Naive B cell (primary cell): Measurements from ENCODE around the gene PGPEP1. TPM values are rescaled to one million over a fixed set of nuclear protein-coding genes. Genes with fewer than 3 reads are reported as not detected.

Experiments used
- ATAC-seq, 2 donors: fragments of 150-1000 bp; cut with Tn5 transposase; 2 replicates each; pipeline ENCODE4 v1.10.0; 2021; ENCODE audit warnings: low read depth in 2 of 2, mild to moderate bottlenecking in 2 of 2, moderate library complexity in 2 of 2
- DNase-seq: peaks from one replicate; pipeline ENCODE4 v3.0.0; 2022
- H3K27ac Mint-ChIP-seq, 6 donors: one replicate each; pipeline ENCODE4 v1.8.0; 2020 to 2022; ENCODE audit warnings: mild to moderate bottlenecking in 6 of 6, mixed read lengths in 6 of 6, moderate library complexity in 5 of 6, inconsistent platforms in 2 of 6
- H3K27me3 Mint-ChIP-seq, 3 donors: one replicate each; pipeline ENCODE4 v1.8.0; 2021 to 2022; ENCODE audit warnings: mixed read lengths in 3 of 3, mild to moderate bottlenecking in 1 of 3
- H3K36me3 Mint-ChIP-seq, 2 donors: one replicate each; pipeline ENCODE4 v1.8.0; 2020 to 2022; ENCODE audit warnings: mixed read lengths in 2 of 2, inconsistent platforms in 1 of 2, mild to moderate bottlenecking in 1 of 2
- H3K4me1 Mint-ChIP-seq, 3 donors: one replicate each; pipeline ENCODE4 v1.8.0; 2020 to 2022; ENCODE audit warnings: mixed read lengths in 3 of 3, inconsistent platforms in 1 of 3, mild to moderate bottlenecking in 1 of 3, moderate library complexity in 1 of 3
- H3K4me3 Mint-ChIP-seq, 8 donors: one replicate each; pipeline ENCODE4 v1.8.0; 2020 to 2022; ENCODE audit warnings: mild to moderate bottlenecking in 8 of 8, mixed read lengths in 8 of 8, moderate library complexity in 8 of 8, inconsistent platforms in 2 of 8
- H3K9me3 Mint-ChIP-seq, 7 donors: one replicate each; pipeline ENCODE4 v1.8.0; 2020 to 2022; ENCODE audit warnings: mixed read lengths in 7 of 7, mild to moderate bottlenecking in 5 of 7, inconsistent platforms in 2 of 7, moderate library complexity in 1 of 7
- polyA plus RNA-seq, 6 donors: library from polyadenylated mRNA; unstranded; fragments of 300-500 nt; fragmentation: Illumina TruSeq; gene quantifications; one replicate each; pipeline ENCODE4 v1.2.3, GENCODE V29; 2021; ENCODE audit warnings: low read depth in 6 of 6

Gene PGPEP1
- polyA plus RNA-seq, 6 donors from 2014 or later: 4.0 to 11.8 (median 8.0) TPM

GRCh38 chr19:18388100-18388959, 47.9 kb downstream of the PGPEP1 start:
- Mint-ChIP-seq H3K36me3 (peaks cover 0 to 13% of the 10 kb centered on the region in 2 donors), H3K4me3 (peak overlapping the region; percentile 50 to 90 (median 84)), H3K9me3 (peaks cover 0 to 4% (median 2%) of the 10 kb centered on the region in 7 donors), H3K4me1 (peaks cover 19 to 54% (median 34%) of the 10 kb centered on the region in 3 donors), H3K27ac (peak overlapping the region in 5 of 6 donors; percentile 61 to 85 (median 67)), H3K27me3 (peaks cover 0 to 7% (median 5%) of the 10 kb centered on the region in 3 donors)
- ATAC-seq (peak; percentile 82 to 87), DNase-seq (peak; percentile 79)

- no peak for DNase-seq
- Mint-ChIP-seq H3K36me3 (peaks cover 0 to 13% of the 10 kb centered on the region in 2 donors), H3K27ac (peak overlapping the region; percentile 4 to 85 (median 67)), H3K27me3 (peaks cover 0 to 5% (median 5%) of the 10 kb centered on the region in 3 donors), H3K9me3 (peaks cover 0 to 4% (median 2%) of the 10 kb centered on the region in 7 donors), H3K4me3 (peak overlapping the region; percentile 40 to 90 (median 84)), H3K4me1 (peaks cover 26 to 62% (median 42%) of the 10 kb centered on the region in 3 donors)
- no peak for ATAC-seq
Observed at GRCh38 chr19:18388960-18389725, 48.7 kb downstream of the PGPEP1 start.

DNA sequence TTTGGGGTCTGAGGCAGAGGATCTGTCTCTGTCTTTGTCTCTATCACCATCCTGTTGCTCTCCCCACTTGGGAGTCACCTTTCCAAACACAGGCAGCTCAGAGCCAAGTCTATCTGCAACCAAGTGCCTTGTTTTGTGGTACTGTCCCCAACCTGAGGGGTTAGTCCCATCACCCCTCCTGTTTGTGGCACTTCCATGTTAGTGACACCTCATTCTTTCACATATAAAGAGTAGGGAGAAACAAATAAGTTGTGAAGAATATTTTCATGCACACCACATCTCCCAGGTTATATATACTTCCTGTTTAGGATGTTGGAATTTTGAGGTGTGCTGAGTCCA, 49.3 kb downstream of the PGPEP1 start:
- ATAC-seq: no peak
- H3K27ac Mint-ChIP-seq: peak overlapping the region in 4 of 6 donors; percentile 7 to 85 (median 58)
- H3K4me1 Mint-ChIP-seq: peaks cover 26 to 68% (median 47%) of the 10 kb centered on the region in 3 donors
- peaks cover 0 to 4% (median 2%) of the 10 kb centered on the region in 7 donors for H3K9me3 Mint-ChIP-seq
- H3K36me3 Mint-ChIP-seq: peaks cover 0 to 13% of the 10 kb centered on the region in 2 donors
- peak overlapping the region in 5 of 8 donors; percentile 40 to 88 (median 82) for H3K4me3 Mint-ChIP-seq
- H3K27me3 Mint-ChIP-seq: peaks cover 0 to 1% (median under 1%) of the 10 kb centered on the region in 3 donors
- no peak for DNase-seq

GRCh38 chr19:18390065-18390907, 49.9 kb downstream of the PGPEP1 start:
- peaks cover 0 to 4% (median 2%) of the 10 kb centered on the region in 7 donors for H3K9me3 Mint-ChIP-seq
- no peaks in the 10 kb centered on the region for H3K27me3 Mint-ChIP-seq
- ATAC-seq (no peak), DNase-seq (no peak)
- H3K4me3 Mint-ChIP-seq: peak overlapping the region in 3 of 8 donors; percentile 25 to 52 (median 42)
- H3K27ac Mint-ChIP-seq: peak overlapping the region in 4 of 6 donors; percentile 18 to 85 (median 40)
- H3K4me1 Mint-ChIP-seq: peaks cover 26 to 72% (median 50%) of the 10 kb centered on the region in 3 donors
- peaks cover 0 to 13% of the 10 kb centered on the region in 2 donors for H3K36me3 Mint-ChIP-seq

GRCh38 chr19:18391509-18392075, 51.2 kb downstream of the PGPEP1 start:
- ATAC-seq (no peak), DNase-seq (no peak)
- H3K4me3 Mint-ChIP-seq: peak overlapping the region in 5 of 8 donors; percentile 24 to 84 (median 54)
- peak overlapping the region in 2 of 6 donors; percentile 21 to 68 for H3K27ac Mint-ChIP-seq
- H3K4me1 Mint-ChIP-seq: peaks cover 26 to 78% (median 50%) of the 10 kb centered on the region in 3 donors
- peaks cover 0 to 4% (median 0%) of the 10 kb centered on the region in 7 donors for H3K9me3 Mint-ChIP-seq
- peaks cover 0 to 13% of the 10 kb centered on the region in 2 donors for H3K36me3 Mint-ChIP-seq
- no peaks in the 10 kb centered on the region for H3K27me3 Mint-ChIP-seq

- peak; percentile 14 to 22 for ATAC-seq
- H3K4me3 Mint-ChIP-seq: peak overlapping the region in 7 of 8 donors; percentile 53 to 84 (median 60)
Observed at GRCh38 chr19:18392417-18392816, 52.0 kb downstream of the PGPEP1 start.

DNA sequence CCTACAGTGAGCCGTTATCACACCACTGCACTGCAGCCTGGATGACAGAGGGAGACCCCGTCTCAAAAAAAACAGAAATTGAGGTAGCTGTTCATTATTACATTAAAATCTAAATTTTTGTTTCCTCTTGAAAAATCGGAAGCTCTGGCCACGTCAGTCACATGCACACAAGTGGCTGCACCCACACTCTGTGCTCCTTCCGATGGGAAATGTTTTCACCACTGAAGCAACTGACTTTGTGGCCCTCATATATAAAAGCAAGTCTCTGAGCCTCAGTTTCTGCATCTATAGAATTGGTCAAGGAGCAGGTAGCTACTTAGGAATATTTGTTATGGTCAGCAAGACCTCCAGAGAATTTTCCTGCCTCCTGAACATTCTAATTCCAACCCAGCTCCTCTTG, 52.5 kb downstream of the PGPEP1 start:
- Mint-ChIP-seq H3K9me3 (peaks cover 0 to 4% (median 0%) of the 10 kb centered on the region in 7 donors), H3K27ac (no peak overlapping the region), H3K4me1 (peaks cover 32 to 77% (median 52%) of the 10 kb centered on the region in 3 donors), H3K27me3 (no peaks in the 10 kb centered on the region), H3K36me3 (peaks cover 0 to 13% of the 10 kb centered on the region in 2 donors), H3K4me3 (peak overlapping the region in 7 of 8 donors; percentile 53 to 84 (median 60))
- DNase-seq (no peak), ATAC-seq (no peak)

More at GRCh38 chr19:18392417-18392816, 52.0 kb downstream of the PGPEP1 start:
- H3K27ac Mint-ChIP-seq: peak overlapping the region in 1 of 6 donors; percentile 63
- H3K4me1 Mint-ChIP-seq: peaks cover 30 to 78% (median 51%) of the 10 kb centered on the region in 3 donors
- H3K27me3 Mint-ChIP-seq: no peaks in the 10 kb centered on the region
- peaks cover 0 to 4% (median 0%) of the 10 kb centered on the region in 7 donors for H3K9me3 Mint-ChIP-seq
- peak; percentile 25 for DNase-seq
- H3K36me3 Mint-ChIP-seq: peaks cover 0 to 13% of the 10 kb centered on the region in 2 donors

DNA sequence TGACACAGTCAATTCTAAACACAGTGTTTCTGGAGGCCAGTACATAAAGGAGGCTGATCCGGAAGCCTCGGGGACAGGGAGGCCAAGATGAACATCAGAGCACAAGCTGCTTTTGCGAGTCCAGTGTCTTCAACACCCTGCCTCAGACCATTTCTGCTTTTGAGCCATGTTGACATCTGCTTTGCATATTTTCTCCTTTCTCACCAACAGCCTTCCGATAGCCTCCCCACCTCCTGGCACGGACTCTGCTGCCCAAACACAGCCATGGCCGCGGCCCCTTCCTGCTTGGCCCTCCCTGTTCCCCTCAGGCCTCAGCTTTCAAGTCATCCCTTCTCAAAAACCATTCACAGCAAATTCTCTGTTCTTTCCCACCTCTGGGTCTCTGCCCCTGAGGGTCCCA, 53.4 kb downstream of the PGPEP1 start:
- peaks cover 0 to 4% (median 0%) of the 10 kb centered on the region in 7 donors for H3K9me3 Mint-ChIP-seq
- H3K4me3 Mint-ChIP-seq: peak overlapping the region in 6 of 8 donors; percentile 30 to 82 (median 76)
- H3K4me1 Mint-ChIP-seq: peaks cover 35 to 76% (median 49%) of the 10 kb centered on the region in 3 donors
- H3K27ac Mint-ChIP-seq: peak overlapping the region in 3 of 6 donors; percentile 44 to 90 (median 65)
- H3K36me3 Mint-ChIP-seq: peaks cover 0 to 13% of the 10 kb centered on the region in 2 donors
- ATAC-seq (no peak), DNase-seq (no peak)
- H3K27me3 Mint-ChIP-seq: no peaks in the 10 kb centered on the region

DNA sequence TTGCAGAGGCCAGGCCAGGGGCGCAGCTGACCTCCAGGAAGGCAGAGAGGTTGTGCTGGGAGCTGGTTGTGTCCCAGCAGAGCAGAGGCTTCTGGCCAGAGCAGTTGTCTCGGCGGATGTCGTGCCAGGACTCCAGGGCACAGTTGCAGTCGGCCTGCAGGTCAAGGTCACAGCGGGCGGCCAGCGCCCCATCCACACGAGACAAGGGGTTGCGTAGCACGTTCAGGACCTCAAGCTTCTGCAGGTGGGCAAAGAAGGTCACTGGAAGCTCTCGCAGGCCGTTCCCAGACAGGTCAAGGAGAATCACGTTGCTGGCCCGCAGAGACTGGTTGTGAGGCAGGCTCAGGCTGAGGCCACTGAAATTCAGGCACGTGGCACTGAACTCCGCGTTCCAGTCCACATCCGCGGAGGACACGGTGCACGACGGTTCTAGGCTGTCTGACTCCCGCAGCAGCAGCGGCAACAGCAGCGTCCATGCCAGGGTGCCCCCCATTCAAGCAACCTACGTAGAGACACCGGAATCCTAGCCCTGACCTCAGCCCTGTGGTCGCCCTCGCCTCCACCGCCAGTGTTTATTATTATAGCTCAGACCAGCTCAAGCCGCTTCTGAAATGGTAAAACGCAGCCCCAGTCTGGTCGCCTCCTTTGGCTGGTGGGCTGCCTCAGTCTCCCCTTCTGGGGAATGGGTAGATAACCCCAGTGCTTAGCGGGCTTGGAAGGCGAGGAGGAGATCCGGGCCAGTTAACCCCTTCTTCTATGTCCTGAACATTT, 56.3 kb downstream of the PGPEP1 start:
- DNase-seq: no peak
- Mint-ChIP-seq H3K9me3 (no peaks in the 10 kb centered on the region), H3K4me1 (peaks cover 25 to 74% (median 52%) of the 10 kb centered on the region in 3 donors), H3K36me3 (no peaks in the 10 kb centered on the region), H3K4me3 (peak overlapping the region; percentile 68 to 88 (median 82)), H3K27me3 (no peaks in the 10 kb centered on the region), H3K27ac (peak overlapping the region in 3 of 6 donors; percentile 11 to 84 (median 74))
- ATAC-seq: no peak

- peak; percentile 70 for DNase-seq
- peak; percentile 86 to 88 for ATAC-seq
- peaks cover 30 to 74% (median 52%) of the 10 kb centered on the region in 3 donors for H3K4me1 Mint-ChIP-seq
- H3K27ac Mint-ChIP-seq: peak within 1 kb of the TSS in 5 of 6 donors; percentile 47 to 96 (median 76)
- no peaks in the 10 kb centered on the region for H3K27me3 Mint-ChIP-seq
- no peaks in the 10 kb centered on the region for H3K36me3 Mint-ChIP-seq
- no peaks in the 10 kb centered on the region for H3K9me3 Mint-ChIP-seq
- H3K4me3 Mint-ChIP-seq: peak within 1 kb of the TSS; percentile 68 to 88 (median 82)
Observed at GRCh38 chr19:18397242-18398202, 57.1 kb downstream of the PGPEP1 start, which contains the start of gene LRRC25. Gene LRRC25 (minus strand): TSS chr19:18397622. CDS start chr19:18396963, 659 bp downstream.
